Neural progenitor cell (in vitro differentiated cells): ENCODE data around the gene CD300LG. TPM values are rescaled to one million over a fixed set of nuclear protein-coding genes. Genes with fewer than 3 reads are reported as not detected.
"Not testable (repeated sequence)": the region's sequence is repeated elsewhere in the genome, so short reads cannot be mapped to it uniquely, and the experiment has no call there.

Experiments
- DNase-seq: peaks from one replicate; pipeline ENCODE4 v3.0.0-alpha.2; 2016; ENCODE audit warnings: low spot score
- H2AFZ ChIP-seq: fragments of 200-600 bp; sonication (generic); replicated peaks from 2 replicates; pipeline ENCODE4 v1.6.1; 2016; ENCODE audit warnings: antibody characterized with exemption
- H3F3A ChIP-seq: fragments of 200-600 bp; sonication (generic); 2 replicates; pipeline ENCODE4 v1.6.1; 2016; ENCODE audit warnings: antibody characterized with exemption, low read depth
- H3K27ac ChIP-seq: fragments of 200-600 bp; sonication (generic); 2 replicates; pipeline ENCODE4 v1.5.1; 2016; ENCODE audit warnings: mild to moderate bottlenecking
- H3K27me3 ChIP-seq: fragments of 200-600 bp; sonication (generic); 2 replicates; pipeline ENCODE4 v1.6.1; 2016; ENCODE audit warnings: mild to moderate bottlenecking, moderate library complexity
- H3K36me3 ChIP-seq: fragments of 200-600 bp; sonication (generic); 2 replicates; pipeline ENCODE4 v1.5.1; 2016
- H3K4me1 ChIP-seq: fragments of 200-600 bp; sonication (generic); 2 replicates; pipeline ENCODE4 v1.6.1; 2016; ENCODE audit warnings: mixed run types
- H3K4me2 ChIP-seq: fragments of 200-600 bp; sonication (generic); 2 replicates; pipeline ENCODE4 v1.6.1; 2016
- H3K4me3 ChIP-seq: fragments of 200-600 bp; sonication (generic); 2 replicates; pipeline ENCODE4 v1.5.1; 2016
- H3K79me2 ChIP-seq: fragments of 200-600 bp; sonication (generic); 2 replicates; pipeline ENCODE4 v1.6.1; 2016; ENCODE audit warnings: low read depth
- H3K9ac ChIP-seq: fragments of 200-600 bp; sonication (generic); 2 replicates; pipeline ENCODE4 v1.6.1; 2016
- H3K9me3 ChIP-seq: fragments of 200-600 bp; sonication (generic); 2 replicates; pipeline ENCODE4 v1.5.1; 2016; ENCODE audit warnings: low read depth
- H4K20me1 ChIP-seq: fragments of 200-600 bp; sonication (generic); 2 replicates; pipeline ENCODE4 v1.6.1; 2016; ENCODE audit warnings: low read depth
- H3K27ac Mint-ChIP-seq: 3 replicates; pipeline ENCODE4 v1.8.0; 2021; ENCODE audit warnings: mixed read lengths
- H3K27me3 Mint-ChIP-seq: 2 replicates; pipeline ENCODE4 v1.8.0; 2022; ENCODE audit warnings: low read depth, mild to moderate bottlenecking, inconsistent platforms, moderate library complexity, mixed read lengths; ENCODE audit not compliant: insufficient read depth
- H3K36me3 Mint-ChIP-seq: 3 replicates; pipeline ENCODE4 v1.8.0; 2021; ENCODE audit warnings: mixed read lengths
- H3K4me1 Mint-ChIP-seq: 3 replicates; pipeline ENCODE4 v1.8.0; 2021; ENCODE audit warnings: mixed read lengths
- H3K4me3 Mint-ChIP-seq: 3 replicates; pipeline ENCODE4 v1.8.0; 2021; ENCODE audit warnings: mild to moderate bottlenecking, moderate library complexity, mixed read lengths
- H3K9me3 Mint-ChIP-seq: 3 replicates; pipeline ENCODE4 v1.8.0; 2020; ENCODE audit warnings: mixed read lengths
- EZH2 ChIP-seq: fragments of 200-600 bp; sonication (generic); IDR thresholded peaks from 2 replicates; pipeline ENCODE4 v1.6.1; 2017; ENCODE audit warnings: antibody characterized with exemption, mild to moderate bottlenecking, moderate library complexity
- EZH2phosphoT487 ChIP-seq: fragments of 200-600 bp; sonication (generic); IDR thresholded peaks from 2 replicates; pipeline ENCODE4 v1.6.1; 2017; ENCODE audit warnings: antibody characterized with exemption
- total RNA-seq: library from RNA; depleted of rRNA; stranded (reverse); fragments of >200 nt; gene quantifications from 2 replicates; pipeline ENCODE4 v1.2.3, GENCODE V29; 2015; ENCODE audit warnings: low replicate concordance
- TF ChIP-seq, protein P1 (sequence below): fragments of 200-600 bp; sonication (generic); IDR thresholded peaks from 2 replicates; pipeline ENCODE4 v1.5.1; 2017; ENCODE audit warnings: antibody characterized with exemption, mild to moderate bottlenecking

CD300LG gene
- total RNA-seq, result not detected in 2 replicates

GRCh38 chr17:43846963-43847371 lies at the start of gene CD300LG:
TSS of gene CD300LG (plus strand) at chr17:43847176. CDS start at chr17:43847217, 41 bp downstream.
- no peak within 1 kb of the TSS for H3K9ac ChIP-seq
- no peaks in the 10 kb centered on the region for H3K9me3 ChIP-seq
- H3K27me3 ChIP-seq, result no peaks in the 10 kb centered on the region
- Mint-ChIP-seq H3K4me3 (no peak within 1 kb of the TSS), H3K36me3 (no peaks in the 10 kb centered on the region), H3K27ac (peak within 1 kb of the TSS; percentile 21), H3K27me3 (peaks cover 6% of the 10 kb centered on the region), H3K4me1 (peaks cover 19% of the 10 kb centered on the region), H3K9me3 (no peaks in the 10 kb centered on the region)
- H3K4me3 ChIP-seq, result no peak within 1 kb of the TSS
- no peaks in the 10 kb centered on the region for H4K20me1 ChIP-seq
- no peaks in the 10 kb centered on the region for H3K4me1 ChIP-seq
- no peaks in the 10 kb centered on the region for H3K36me3 ChIP-seq
- H3F3A ChIP-seq, result peaks cover 6% of the 10 kb centered on the region
- peak; percentile 16 for DNase-seq
- no peak within 1 kb of the TSS for H3K27ac ChIP-seq
- TF ChIP-seq EZH2 (no peak), EZH2phosphoT487 (no peak)
- no peak within 1 kb of the TSS for H3K4me2 ChIP-seq
- H2AFZ ChIP-seq, result no peak within 1 kb of the TSS
- no peaks in the 10 kb centered on the region for H3K79me2 ChIP-seq

DNA sequence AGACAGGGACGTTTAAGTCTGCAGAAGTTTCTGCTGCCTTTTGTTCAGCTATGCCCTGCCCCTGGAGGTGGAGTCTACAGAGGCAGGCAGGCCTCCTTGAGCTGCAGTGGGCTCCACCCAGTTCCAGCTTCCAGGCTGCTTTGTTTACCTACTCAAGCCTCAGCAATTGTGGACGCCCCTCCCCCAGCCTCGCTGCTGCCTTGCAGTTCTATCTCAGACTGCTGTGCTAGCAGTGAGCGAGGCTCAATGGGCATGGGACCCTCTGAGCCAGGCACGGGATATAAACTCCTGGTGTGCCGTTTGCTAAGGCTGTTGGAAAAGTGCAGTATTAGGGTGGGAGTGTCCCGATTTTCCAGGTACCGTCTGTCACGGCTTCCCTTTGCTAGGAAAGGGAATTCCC lies 49.0 kb upstream of the CD300LG start:
- not testable (repeated sequence) for H3K4me2 ChIP-seq, H3K4me1 Mint-ChIP-seq, H3K36me3 ChIP-seq, H3F3A ChIP-seq, H3K27ac ChIP-seq, H3K4me1 ChIP-seq, H3K4me3 ChIP-seq, H3K27me3 ChIP-seq, H3K79me2 ChIP-seq, H3K9ac ChIP-seq, H3K36me3 Mint-ChIP-seq, H3K4me3 Mint-ChIP-seq, H4K20me1 ChIP-seq, H3K27me3 Mint-ChIP-seq, H3K27ac Mint-ChIP-seq, H3K9me3 Mint-ChIP-seq, DNase-seq, H2AFZ ChIP-seq, H3K9me3 ChIP-seq

GRCh38 chr17:43799047-43799446 lies 47.9 kb upstream of the CD300LG start:
- no peaks in the 10 kb centered on the region for H4K20me1 ChIP-seq
- H3K27me3 Mint-ChIP-seq, result no peaks in the 10 kb centered on the region

DNA sequence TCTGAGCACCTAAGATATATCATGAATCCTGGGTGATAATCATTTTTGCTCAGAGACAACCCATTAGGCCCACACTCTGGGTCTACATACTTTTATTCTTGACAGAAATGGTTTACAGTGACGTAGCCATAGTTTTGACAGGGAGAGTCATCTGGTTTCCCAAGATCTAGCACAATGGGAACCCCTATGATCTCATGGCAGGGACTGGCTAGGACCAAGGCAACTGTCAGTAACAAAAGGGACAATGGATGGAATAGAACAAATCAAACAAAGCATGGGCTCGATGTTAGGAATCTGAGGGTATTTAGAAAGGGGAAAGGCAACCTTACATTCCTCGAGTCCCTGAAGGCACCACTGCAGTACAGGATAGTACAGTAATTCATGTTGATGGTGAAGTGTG lies 46.2 kb upstream of the CD300LG start:
- H3K9me3 ChIP-seq, result no peaks in the 10 kb centered on the region
- no peaks in the 10 kb centered on the region for H3F3A ChIP-seq
- no peak overlapping the region for H3K27ac ChIP-seq
- no peaks in the 10 kb centered on the region for H4K20me1 ChIP-seq
- H3K4me3 ChIP-seq, result no peak overlapping the region
- no peaks in the 10 kb centered on the region for H3K36me3 Mint-ChIP-seq
- TF ChIP-seq EZH2 (no peak), EZH2phosphoT487 (no peak)
- TF ChIP-seq, protein P1, sequence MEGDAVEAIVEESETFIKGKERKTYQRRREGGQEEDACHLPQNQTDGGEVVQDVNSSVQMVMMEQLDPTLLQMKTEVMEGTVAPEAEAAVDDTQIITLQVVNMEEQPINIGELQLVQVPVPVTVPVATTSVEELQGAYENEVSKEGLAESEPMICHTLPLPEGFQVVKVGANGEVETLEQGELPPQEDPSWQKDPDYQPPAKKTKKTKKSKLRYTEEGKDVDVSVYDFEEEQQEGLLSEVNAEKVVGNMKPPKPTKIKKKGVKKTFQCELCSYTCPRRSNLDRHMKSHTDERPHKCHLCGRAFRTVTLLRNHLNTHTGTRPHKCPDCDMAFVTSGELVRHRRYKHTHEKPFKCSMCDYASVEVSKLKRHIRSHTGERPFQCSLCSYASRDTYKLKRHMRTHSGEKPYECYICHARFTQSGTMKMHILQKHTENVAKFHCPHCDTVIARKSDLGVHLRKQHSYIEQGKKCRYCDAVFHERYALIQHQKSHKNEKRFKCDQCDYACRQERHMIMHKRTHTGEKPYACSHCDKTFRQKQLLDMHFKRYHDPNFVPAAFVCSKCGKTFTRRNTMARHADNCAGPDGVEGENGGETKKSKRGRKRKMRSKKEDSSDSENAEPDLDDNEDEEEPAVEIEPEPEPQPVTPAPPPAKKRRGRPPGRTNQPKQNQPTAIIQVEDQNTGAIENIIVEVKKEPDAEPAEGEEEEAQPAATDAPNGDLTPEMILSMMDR, result no peak
- peaks cover 14% of the 10 kb centered on the region for H3K4me1 ChIP-seq
- H3K36me3 ChIP-seq, result no peaks in the 10 kb centered on the region
- H3K27me3 ChIP-seq, result no peaks in the 10 kb centered on the region
- H2AFZ ChIP-seq, result no peak overlapping the region
- H3K79me2 ChIP-seq, result no peaks in the 10 kb centered on the region
- H3K4me3 Mint-ChIP-seq, result no peak overlapping the region
- H3K9me3 Mint-ChIP-seq, result no peaks in the 10 kb centered on the region
- DNase-seq, result peak; percentile 41
- peaks cover 2% of the 10 kb centered on the region for H3K27me3 Mint-ChIP-seq
- no peak overlapping the region for H3K27ac Mint-ChIP-seq
- H3K4me1 Mint-ChIP-seq, result peaks cover 3% of the 10 kb centered on the region
- no peak overlapping the region for H3K9ac ChIP-seq
- peak overlapping the region; percentile 13 for H3K4me2 ChIP-seq

More at GRCh38 chr17:43799047-43799446, 47.9 kb upstream of the CD300LG start:
- Histone ChIP-seq H2AFZ (no peak overlapping the region), H3K4me2 (no peak overlapping the region), H3F3A (no peaks in the 10 kb centered on the region), H3K36me3 (no peaks in the 10 kb centered on the region), H3K9me3 (no peaks in the 10 kb centered on the region), H3K27me3 (no peaks in the 10 kb centered on the region), H3K4me3 (no peak overlapping the region), H3K4me1 (peaks cover 14% of the 10 kb centered on the region), H3K27ac (no peak overlapping the region), H3K79me2 (no peaks in the 10 kb centered on the region), H3K9ac (no peak overlapping the region)
- Mint-ChIP-seq H3K36me3 (no peaks in the 10 kb centered on the region), H3K27ac (no peak overlapping the region), H3K9me3 (no peaks in the 10 kb centered on the region), H3K4me3 (no peak overlapping the region), H3K4me1 (peaks cover 3% of the 10 kb centered on the region)
- TF ChIP-seq, protein P1, result no peak
- TF ChIP-seq EZH2, result no peak
- no peak for TF ChIP-seq EZH2phosphoT487
- no peak for DNase-seq
